ENCODE data around the gene PRM3. TPM values are rescaled to one million over a fixed set of nuclear protein-coding genes. Genes with fewer than 3 reads are reported as not detected.

Gene PRM3
- total RNA-seq, 1 experiment from 2014 or later = not detected

DNA sequence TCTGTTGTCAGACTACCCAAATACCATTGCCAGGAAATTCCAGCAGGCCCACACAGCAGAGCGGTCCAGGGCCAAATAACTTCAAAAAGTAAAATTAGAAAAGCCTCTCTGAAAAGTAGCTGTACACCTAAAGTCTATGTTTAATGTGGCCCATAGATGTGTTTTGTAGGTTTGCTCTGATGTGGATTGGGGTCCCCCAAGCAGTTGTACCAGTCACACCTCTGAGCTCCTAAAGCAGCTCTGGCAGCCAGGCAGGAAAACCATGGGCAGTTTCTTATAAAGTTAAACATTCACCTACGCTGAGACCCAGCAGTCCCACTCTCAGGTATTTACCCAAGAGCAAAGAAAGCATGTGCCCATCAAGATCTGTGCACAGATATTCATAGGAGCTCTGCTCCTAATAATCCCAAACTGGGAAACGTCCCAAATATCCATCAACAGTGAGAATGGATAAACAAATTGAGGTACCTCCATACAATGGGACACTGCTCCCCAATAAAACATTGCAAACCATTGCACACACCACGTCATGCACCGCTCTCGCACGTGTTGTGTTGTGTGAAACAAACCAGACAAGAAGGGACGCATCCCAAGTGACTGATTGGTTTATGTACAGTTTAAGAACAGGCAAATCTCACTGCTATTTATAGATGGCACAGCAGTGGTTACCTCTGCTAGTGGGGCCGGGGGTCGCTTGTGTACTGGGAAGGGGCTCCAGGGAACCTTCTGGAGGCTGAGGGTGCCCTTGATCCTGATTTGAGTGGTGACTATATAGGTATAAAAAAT is 23.5 kb upstream of the PRM3 start:
- Histone ChIP-seq H2BK20ac (ENCODE audit: low read depth, low read length, poor library complexity, severe bottlenecking) (no peak overlapping the region), H3K14ac (ENCODE audit: insufficient read depth, low read length) (no peak overlapping the region), H4K91ac (ENCODE audit: insufficient read length, low read depth, low read length) (no peak overlapping the region), H3K23ac (ENCODE audit: insufficient read length, low read depth, low read length) (no peak overlapping the region), H2AFZ (ENCODE audit: low read length) (no peak overlapping the region), H3K9me3 (ENCODE audit: control insufficient read depth, low read depth, low read length) (no peaks in the 10 kb centered on the region), H3K27me3 (ENCODE audit: insufficient read depth, low read length) (no peaks in the 10 kb centered on the region), H3K79me1 (ENCODE audit: insufficient read depth, low read depth, low read length, poor library complexity, severe bottlenecking) (no peaks in the 10 kb centered on the region), H4K5ac (ENCODE audit: insufficient read length, low read depth, low read length) (no peak overlapping the region), H3K9ac (ENCODE audit: extremely low read depth, insufficient read length, low read length) (no peak overlapping the region), H3K4ac (ENCODE audit: low read depth, low read length) (no peak overlapping the region), H3K79me2 (ENCODE audit: insufficient read depth, low read length) (no peaks in the 10 kb centered on the region), H3K4me2 (ENCODE audit: insufficient read depth, insufficient read length, low read length) (no peak overlapping the region), H4K8ac (replicated peaks; ENCODE audit: insufficient read length, low read depth, low read length) (no peak overlapping the region), H4K20me1 (ENCODE audit: control insufficient read depth, insufficient read depth, insufficient read length) (no peaks in the 10 kb centered on the region), H3K56ac (ENCODE audit: insufficient read length, low read depth, low read length) (no peak overlapping the region), H2BK12ac (ENCODE audit: insufficient read length, low read depth, low read length) (no peak overlapping the region), H3K4me1 (ENCODE audit: insufficient read depth, low read length) (peaks cover 3% of the 10 kb centered on the region; the same call in 1 of the 2 replicates), H3T11ph (ENCODE audit: low read length) (no peak overlapping the region), H3K27ac (ENCODE audit: insufficient read length, low read depth, low read length) (no peak overlapping the region), H2BK15ac (ENCODE audit: low read depth, low read length) (no peak overlapping the region), H2BK5ac (ENCODE audit: insufficient read length, low read length) (no peak overlapping the region), H3K18ac (ENCODE audit: insufficient read length, low read depth, low read length) (no peak overlapping the region), H2BK120ac (ENCODE audit: low read depth, low read length, poor library complexity, severe bottlenecking) (no peak overlapping the region), H2AK5ac (ENCODE audit: insufficient read length, low read length) (no peak overlapping the region), H3K23me2 (ENCODE audit: insufficient read length, low read depth, low read length, poor library complexity, severe bottlenecking) (no peaks in the 10 kb centered on the region)
- H3K9me3 Mint-ChIP-seq = no peaks in the 10 kb centered on the region
- H3K27ac Mint-ChIP-seq = peak overlapping the region in 1 of 3 experiments; percentile 84; a peak in 2 of 7 replicates
- H3K27me3 Mint-ChIP-seq (ENCODE audit: low read depth) = no peaks in the 10 kb centered on the region
- H3K4me3 Mint-ChIP-seq = no peak overlapping the region; a peak in 1 of 5 replicates
- H3K36me3 Mint-ChIP-seq (ENCODE audit: insufficient read depth in 1 of 3, low read depth in 3 of 3) = no peaks in the 10 kb centered on the region
- TF ChIP-seq, protein P1, sequence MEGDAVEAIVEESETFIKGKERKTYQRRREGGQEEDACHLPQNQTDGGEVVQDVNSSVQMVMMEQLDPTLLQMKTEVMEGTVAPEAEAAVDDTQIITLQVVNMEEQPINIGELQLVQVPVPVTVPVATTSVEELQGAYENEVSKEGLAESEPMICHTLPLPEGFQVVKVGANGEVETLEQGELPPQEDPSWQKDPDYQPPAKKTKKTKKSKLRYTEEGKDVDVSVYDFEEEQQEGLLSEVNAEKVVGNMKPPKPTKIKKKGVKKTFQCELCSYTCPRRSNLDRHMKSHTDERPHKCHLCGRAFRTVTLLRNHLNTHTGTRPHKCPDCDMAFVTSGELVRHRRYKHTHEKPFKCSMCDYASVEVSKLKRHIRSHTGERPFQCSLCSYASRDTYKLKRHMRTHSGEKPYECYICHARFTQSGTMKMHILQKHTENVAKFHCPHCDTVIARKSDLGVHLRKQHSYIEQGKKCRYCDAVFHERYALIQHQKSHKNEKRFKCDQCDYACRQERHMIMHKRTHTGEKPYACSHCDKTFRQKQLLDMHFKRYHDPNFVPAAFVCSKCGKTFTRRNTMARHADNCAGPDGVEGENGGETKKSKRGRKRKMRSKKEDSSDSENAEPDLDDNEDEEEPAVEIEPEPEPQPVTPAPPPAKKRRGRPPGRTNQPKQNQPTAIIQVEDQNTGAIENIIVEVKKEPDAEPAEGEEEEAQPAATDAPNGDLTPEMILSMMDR (conservative IDR thresholded peaks at IDR 0.05) = no peak
- peaks cover 20 to 23% of the 10 kb centered on the region in 2 experiments for H3K4me1 Mint-ChIP-seq
- DNase-seq = no peak
- no CpG with 5 or more reads among the region's 10 CpGs for WGBS (ENCODE audit: extremely low coverage, insufficient read length, low lambda C conversion rate)

Measured in H9 (cell line).